Measurements from ENCODE around the gene TP63.

The TP63 gene

GRCh38 chr3:189622629-189623028 lies 8.6 kb upstream of the TP63 start:
- TF ChIP-seq CTCF (IDR thresholded peaks at IDR 0.05; ENCODE audit: low read depth, low read length) = no peak
- no peak for TF ChIP-seq POLR2A (IDR thresholded peaks at IDR 0.05; ENCODE audit: extremely low read depth, insufficient read length)
- TF ChIP-seq MAX (IDR thresholded peaks at IDR 0.05; ENCODE audit: low read depth, low read length) = no peak
- no peak for TF ChIP-seq MYC (IDR thresholded peaks at IDR 0.05; ENCODE audit: low read depth, low read length)
- no peak overlapping the region for H3K4me3 ChIP-seq (ENCODE audit: low read depth, low read length)
- peak; percentile 12 for DNase-seq (ENCODE audit: low read depth)

GRCh38 chr3:189624130-189624529 lies 7.1 kb upstream of the TP63 start:
- no peak overlapping the region for H3K4me3 ChIP-seq (ENCODE audit: low read depth, low read length)
- no peak for TF ChIP-seq MYC (IDR thresholded peaks at IDR 0.05; ENCODE audit: low read depth, low read length)
- TF ChIP-seq CTCF (IDR thresholded peaks at IDR 0.05; ENCODE audit: low read depth, low read length) = no peak
- TF ChIP-seq MAX (IDR thresholded peaks at IDR 0.05; ENCODE audit: low read depth, low read length) = no peak
- TF ChIP-seq POLR2A (IDR thresholded peaks at IDR 0.05; ENCODE audit: extremely low read depth, insufficient read length) = no peak
- DNase-seq (ENCODE audit: low read depth) = no peak

GRCh38 chr3:189625071-189625470 lies 6.1 kb upstream of the TP63 start:
- no peak for TF ChIP-seq MAX (IDR thresholded peaks at IDR 0.05; ENCODE audit: low read depth, low read length)
- no peak for TF ChIP-seq POLR2A (IDR thresholded peaks at IDR 0.05; ENCODE audit: extremely low read depth, insufficient read length)
- H3K4me3 ChIP-seq (ENCODE audit: low read depth, low read length) = no peak overlapping the region
- no peak for DNase-seq (ENCODE audit: low read depth)

GRCh38 chr3:189625572-189625971 lies 5.6 kb upstream of the TP63 start:
- no peak overlapping the region for H3K4me3 ChIP-seq (ENCODE audit: low read depth, low read length)
- no peak for DNase-seq (ENCODE audit: low read depth)
- no peak for TF ChIP-seq CTCF (IDR thresholded peaks at IDR 0.05; ENCODE audit: low read depth, low read length)
- no peak for TF ChIP-seq MAX (IDR thresholded peaks at IDR 0.05; ENCODE audit: low read depth, low read length)
- TF ChIP-seq MYC (IDR thresholded peaks at IDR 0.05; ENCODE audit: low read depth, low read length) = no peak
- TF ChIP-seq POLR2A (IDR thresholded peaks at IDR 0.05; ENCODE audit: extremely low read depth, insufficient read length) = no peak

GRCh38 chr3:189626286-189626685 lies 4.9 kb upstream of the TP63 start:
- TF ChIP-seq MAX (IDR thresholded peaks at IDR 0.05; ENCODE audit: low read depth, low read length) (no peak), MYC (IDR thresholded peaks at IDR 0.05; ENCODE audit: low read depth, low read length) (no peak), CTCF (IDR thresholded peaks at IDR 0.05; ENCODE audit: low read depth, low read length) (no peak), POLR2A (IDR thresholded peaks at IDR 0.05; ENCODE audit: extremely low read depth, insufficient read length) (no peak)
- no peak for DNase-seq (ENCODE audit: low read depth)

GRCh38 chr3:189629803-189630455 lies 1.3 kb upstream of the TP63 start:
- no peak overlapping the region for H3K4me3 ChIP-seq (ENCODE audit: low read depth, low read length)
- no peak for TF ChIP-seq CTCF (IDR thresholded peaks at IDR 0.05; ENCODE audit: low read depth, low read length)
- TF ChIP-seq MYC (IDR thresholded peaks at IDR 0.05; ENCODE audit: low read depth, low read length) = no peak
- TF ChIP-seq MAX (IDR thresholded peaks at IDR 0.05; ENCODE audit: low read depth, low read length) = no peak
- DNase-seq (ENCODE audit: low read depth) = no peak

More at GRCh38 chr3:189626286-189626685, 4.9 kb upstream of the TP63 start:
- H3K4me3 ChIP-seq (ENCODE audit: low read depth, low read length) = no peak overlapping the region
